Panc1 (cell line): ENCODE data around the gene PPP6C. TPM values are rescaled to one million over a fixed set of nuclear protein-coding genes. Genes with fewer than 3 reads are reported as not detected.

Experiments used
- ATAC-seq: fragments of 200-7000 bp; cut with Tn5 transposase; 2 replicates; pipeline ENCODE4 v1.9.1; 2020; ENCODE audit warnings: mild to moderate bottlenecking, moderate library complexity
- BruUV-seq: library from RNA; stranded (reverse); fragments of 400-500 nt; replicated peaks from 2 replicates; lab custom pipeline; 2021; lab: Mats Ljungman, UMichigan
- CTCF ChIA-PET: fragments of 300-600 bp; sonication (Branson Sonifier 250); formaldehyde crosslinking; loops from one replicate; lab custom pipeline; 2022; ENCODE audit warnings: antibody characterized with exemption; lab: Charles Lee
- POLR2A ChIA-PET: fragments of 300-600 bp; sonication (Branson Sonifier 250); formaldehyde crosslinking; loops from one replicate; lab custom pipeline; 2022; ENCODE audit warnings: antibody characterized with exemption; lab: Charles Lee
- DNase-seq: peaks from one replicate; pipeline ENCODE4 v3.0.0-alpha.2; 2010; ENCODE audit warnings: low read depth, low spot score
- H3K27ac ChIP-seq: 2 replicates; pipeline ENCODE4 v1.5.1; 2011; ENCODE audit warnings: mild to moderate bottlenecking, low read length, inconsistent platforms
- H3K27me3 ChIP-seq: fragments of 200-500 bp; sonication (Bioruptor generic); 2 replicates; pipeline ENCODE4 v1.6.0; 2014; ENCODE audit warnings: low read length, inconsistent platforms; ENCODE audit not compliant: control insufficient read depth, insufficient read depth
- H3K36me3 ChIP-seq: fragments of 200-500 bp; sonication (Bioruptor generic); 2 replicates; pipeline ENCODE4 v1.5.1; 2014; ENCODE audit warnings: inconsistent platforms, mild to moderate bottlenecking, low read length, moderate library complexity; ENCODE audit not compliant: control insufficient read depth, insufficient read depth
- H3K4me1 ChIP-seq: 2 replicates; pipeline ENCODE4 v1.5.1; 2011; ENCODE audit warnings: inconsistent platforms, mild to moderate bottlenecking, low read length, moderate library complexity; ENCODE audit not compliant: control insufficient read depth, insufficient read depth
- H3K4me3 ChIP-seq, 2 experiments: 2 replicates each; pipeline ENCODE4 v1.5.1; 2011 to 2012; ENCODE audit warnings: low read depth in 2 of 2, low read length in 2 of 2, mild to moderate bottlenecking in 2 of 2, inconsistent platforms in 1 of 2, moderate library complexity in 1 of 2
- H3K9me3 ChIP-seq: fragments of 200-500 bp; sonication (Bioruptor generic); 2 replicates; pipeline ENCODE4 v1.5.1; 2014; ENCODE audit warnings: low read depth, mild to moderate bottlenecking, inconsistent platforms, low read length, moderate library complexity; ENCODE audit not compliant: control insufficient read depth, insufficient read depth
- POLR2AphosphoS5 ChIP-seq: IDR thresholded peaks from 2 replicates; pipeline ENCODE4 v1.6.1; 2012; ENCODE audit warnings: mild to moderate bottlenecking, low read depth, low read length, moderate library complexity
- SIN3A ChIP-seq: IDR thresholded peaks from 2 replicates; pipeline ENCODE4 v1.6.1; 2012; ENCODE audit warnings: low read depth, mild to moderate bottlenecking, low read length, moderate library complexity, borderline replicate concordance; ENCODE audit not compliant: insufficient read depth
- TCF7L2 ChIP-seq: IDR thresholded peaks from 2 replicates; pipeline ENCODE4 v1.6.1; 2011; ENCODE audit warnings: mild to moderate bottlenecking, low read depth, low read length, inconsistent platforms
- in situ Hi-C: cut with HindIII; loops from 2 replicates; pipeline ENCODE4 v1.10.0; 2016; ENCODE audit warnings: low sequenced_read_pairs, low pct_unique_long_range_greater_than_20kb
- intact Hi-C: fragments of 100-400 bp; cut with micrococcal nuclease; formaldehyde crosslinking; loops from one replicate; pipeline ENCODE4 v1.10.0; 2022; ENCODE audit not compliant: unreplicated experiment
- total RNA-seq: library from RNA; stranded (reverse); gene quantifications from one replicate; pipeline ENCODE4 v1.2.1, GENCODE V29; 2021; ENCODE audit not compliant: unreplicated experiment
- TF ChIP-seq, protein P1 (sequence below): fragments of 450-650 bp; IDR thresholded peaks from 2 replicates; pipeline ENCODE4 v1.5.1; 2017; ENCODE audit warnings: mild to moderate bottlenecking
- TF ChIP-seq, protein P2 (sequence below), 2 experiments: IDR thresholded peaks; 2 replicates each; pipeline ENCODE4 v1.6.1; 2011 to 2012; ENCODE audit warnings: low read depth in 2 of 2, control low read depth in 1 of 2, low read length in 1 of 2, mild to moderate bottlenecking in 1 of 2, moderate library complexity in 1 of 2; ENCODE audit not compliant: insufficient read depth in 1 of 2

The PPP6C gene
- total RNA-seq, 1 experiment from 2014 or later = 27.3 TPM

DNA sequence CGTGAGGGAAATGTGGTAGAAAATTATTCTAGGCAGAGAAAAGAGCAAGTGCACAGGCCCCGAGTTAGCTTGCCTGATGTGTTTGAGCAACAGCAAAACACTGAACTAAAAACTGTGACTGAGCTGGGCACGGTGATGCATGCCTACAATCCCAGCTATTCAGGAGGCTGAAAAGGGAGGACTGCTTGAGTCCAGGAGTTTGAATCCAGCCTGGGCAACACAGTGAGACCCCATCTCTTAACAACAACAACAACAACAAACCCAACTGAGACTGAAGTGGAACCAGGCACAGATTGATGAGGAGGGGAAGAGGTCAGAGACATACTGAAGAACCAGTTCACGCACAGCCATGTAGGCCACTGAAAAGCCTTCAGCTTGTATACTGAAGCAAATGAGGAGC lies 88.8 kb downstream of the PPP6C start:
- no TSS peak for BruUV-seq
- in situ Hi-C loops = no loop called here
- TF ChIP-seq, protein P1, sequence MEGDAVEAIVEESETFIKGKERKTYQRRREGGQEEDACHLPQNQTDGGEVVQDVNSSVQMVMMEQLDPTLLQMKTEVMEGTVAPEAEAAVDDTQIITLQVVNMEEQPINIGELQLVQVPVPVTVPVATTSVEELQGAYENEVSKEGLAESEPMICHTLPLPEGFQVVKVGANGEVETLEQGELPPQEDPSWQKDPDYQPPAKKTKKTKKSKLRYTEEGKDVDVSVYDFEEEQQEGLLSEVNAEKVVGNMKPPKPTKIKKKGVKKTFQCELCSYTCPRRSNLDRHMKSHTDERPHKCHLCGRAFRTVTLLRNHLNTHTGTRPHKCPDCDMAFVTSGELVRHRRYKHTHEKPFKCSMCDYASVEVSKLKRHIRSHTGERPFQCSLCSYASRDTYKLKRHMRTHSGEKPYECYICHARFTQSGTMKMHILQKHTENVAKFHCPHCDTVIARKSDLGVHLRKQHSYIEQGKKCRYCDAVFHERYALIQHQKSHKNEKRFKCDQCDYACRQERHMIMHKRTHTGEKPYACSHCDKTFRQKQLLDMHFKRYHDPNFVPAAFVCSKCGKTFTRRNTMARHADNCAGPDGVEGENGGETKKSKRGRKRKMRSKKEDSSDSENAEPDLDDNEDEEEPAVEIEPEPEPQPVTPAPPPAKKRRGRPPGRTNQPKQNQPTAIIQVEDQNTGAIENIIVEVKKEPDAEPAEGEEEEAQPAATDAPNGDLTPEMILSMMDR = no peak
- TF ChIP-seq POLR2AphosphoS5 = no peak
- intact Hi-C loops = no loop called here
- H3K9me3 ChIP-seq = no peaks in the 10 kb centered on the region
- no peaks in the 10 kb centered on the region for H3K36me3 ChIP-seq
- H3K27me3 ChIP-seq = no peaks in the 10 kb centered on the region
- ChIA-PET POLR2A (interaction anchor here (0.6 to 0.7 kb wide), 2 partner anchors 140 to 238 kb away, joined by 3 to 15 read pairs; no protein-coding TSS in a partner anchor), CTCF (no interaction called here)
- no peak for DNase-seq
- no peaks in the 10 kb centered on the region for H3K4me1 ChIP-seq
- H3K27ac ChIP-seq = no peak overlapping the region
- no peak for ATAC-seq
- no peak overlapping the region for H3K4me3 ChIP-seq

DNA sequence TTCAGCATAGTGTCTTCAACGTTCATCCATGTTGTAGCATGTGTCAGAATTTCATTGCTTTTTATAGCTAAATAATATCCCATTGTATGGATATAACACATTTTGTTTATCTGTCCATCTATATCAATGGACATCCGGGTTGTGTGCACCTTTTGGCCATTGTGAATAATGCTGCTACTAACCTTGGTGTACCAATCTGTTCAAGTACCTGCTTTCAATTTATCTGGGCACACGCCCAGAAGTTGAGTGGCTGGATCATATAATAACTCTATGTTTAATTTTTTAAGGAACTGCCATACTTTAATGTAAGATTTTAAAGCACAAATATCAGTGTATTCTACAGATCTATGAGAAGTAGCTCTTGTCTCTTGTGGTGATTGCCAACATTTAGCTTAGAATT lies 89.8 kb downstream of the PPP6C start:
- POLR2A ChIA-PET = no interaction called here
- TF ChIP-seq SIN3A = no peak
- no peak for TF ChIP-seq TCF7L2
- TF ChIP-seq, protein P1 = no peak
- TF ChIP-seq POLR2AphosphoS5 = no peak
- TF ChIP-seq, protein P2, sequence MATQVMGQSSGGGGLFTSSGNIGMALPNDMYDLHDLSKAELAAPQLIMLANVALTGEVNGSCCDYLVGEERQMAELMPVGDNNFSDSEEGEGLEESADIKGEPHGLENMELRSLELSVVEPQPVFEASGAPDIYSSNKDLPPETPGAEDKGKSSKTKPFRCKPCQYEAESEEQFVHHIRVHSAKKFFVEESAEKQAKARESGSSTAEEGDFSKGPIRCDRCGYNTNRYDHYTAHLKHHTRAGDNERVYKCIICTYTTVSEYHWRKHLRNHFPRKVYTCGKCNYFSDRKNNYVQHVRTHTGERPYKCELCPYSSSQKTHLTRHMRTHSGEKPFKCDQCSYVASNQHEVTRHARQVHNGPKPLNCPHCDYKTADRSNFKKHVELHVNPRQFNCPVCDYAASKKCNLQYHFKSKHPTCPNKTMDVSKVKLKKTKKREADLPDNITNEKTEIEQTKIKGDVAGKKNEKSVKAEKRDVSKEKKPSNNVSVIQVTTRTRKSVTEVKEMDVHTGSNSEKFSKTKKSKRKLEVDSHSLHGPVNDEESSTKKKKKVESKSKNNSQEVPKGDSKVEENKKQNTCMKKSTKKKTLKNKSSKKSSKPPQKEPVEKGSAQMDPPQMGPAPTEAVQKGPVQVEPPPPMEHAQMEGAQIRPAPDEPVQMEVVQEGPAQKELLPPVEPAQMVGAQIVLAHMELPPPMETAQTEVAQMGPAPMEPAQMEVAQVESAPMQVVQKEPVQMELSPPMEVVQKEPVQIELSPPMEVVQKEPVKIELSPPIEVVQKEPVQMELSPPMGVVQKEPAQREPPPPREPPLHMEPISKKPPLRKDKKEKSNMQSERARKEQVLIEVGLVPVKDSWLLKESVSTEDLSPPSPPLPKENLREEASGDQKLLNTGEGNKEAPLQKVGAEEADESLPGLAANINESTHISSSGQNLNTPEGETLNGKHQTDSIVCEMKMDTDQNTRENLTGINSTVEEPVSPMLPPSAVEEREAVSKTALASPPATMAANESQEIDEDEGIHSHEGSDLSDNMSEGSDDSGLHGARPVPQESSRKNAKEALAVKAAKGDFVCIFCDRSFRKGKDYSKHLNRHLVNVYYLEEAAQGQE (IDR thresholded peaks at IDR 0.05; ENCODE audit: insufficient read depth in 1 of 2, low read depth in 2 of 2, low read length in 1 of 2) = no peak
- H3K9me3 ChIP-seq = no peaks in the 10 kb centered on the region
- in situ Hi-C loops (no loop called here), intact Hi-C loops (loop anchor here (2.0 kb wide), 1 partner anchor 37 kb away; no protein-coding TSS in a partner anchor)
- H3K36me3 ChIP-seq = no peaks in the 10 kb centered on the region
- no peaks in the 10 kb centered on the region for H3K4me1 ChIP-seq
- DNase-seq (no peak), ATAC-seq (no peak)
- no peak overlapping the region for H3K4me3 ChIP-seq
- H3K27me3 ChIP-seq = no peaks in the 10 kb centered on the region
- no TSS peak for BruUV-seq
- no peak overlapping the region for H3K27ac ChIP-seq
- CTCF ChIA-PET = no interaction called here

Other genes starting within 250 kb of the PPP6C start
- 15.5 TPM for gene GOLGA1, start 248.7 kb downstream of the PPP6C start, total RNA-seq
- 4.7 TPM for gene SCAI, start 46.3 kb downstream of the PPP6C start, total RNA-seq
- 33.9 TPM for gene RABEPK, start 10.7 kb upstream of the PPP6C start, total RNA-seq
- 281 TPM for gene HSPA5, start 51.5 kb upstream of the PPP6C start, total RNA-seq
- 48.6 TPM for gene GAPVD1, start 72.0 kb upstream of the PPP6C start, total RNA-seq